GM12892 (cell line): ENCODE data around the gene CIB4.

Source experiments
- POLR2A ChIP-seq: IDR thresholded peaks from 2 replicates; pipeline ENCODE4 v1.6.1; 2011; ENCODE audit warnings: low read depth, low read length, control low read depth
- POLR2AphosphoS5 ChIP-seq: IDR thresholded peaks from 2 replicates; pipeline ENCODE4 v1.6.1; 2011; ENCODE audit warnings: low read depth, low read length, control low read depth
- TAF1 ChIP-seq: IDR thresholded peaks from 2 replicates; pipeline ENCODE4 v1.6.1; 2011; ENCODE audit warnings: low read depth, mild to moderate bottlenecking, control low read depth, low read length, borderline replicate concordance

DNA sequence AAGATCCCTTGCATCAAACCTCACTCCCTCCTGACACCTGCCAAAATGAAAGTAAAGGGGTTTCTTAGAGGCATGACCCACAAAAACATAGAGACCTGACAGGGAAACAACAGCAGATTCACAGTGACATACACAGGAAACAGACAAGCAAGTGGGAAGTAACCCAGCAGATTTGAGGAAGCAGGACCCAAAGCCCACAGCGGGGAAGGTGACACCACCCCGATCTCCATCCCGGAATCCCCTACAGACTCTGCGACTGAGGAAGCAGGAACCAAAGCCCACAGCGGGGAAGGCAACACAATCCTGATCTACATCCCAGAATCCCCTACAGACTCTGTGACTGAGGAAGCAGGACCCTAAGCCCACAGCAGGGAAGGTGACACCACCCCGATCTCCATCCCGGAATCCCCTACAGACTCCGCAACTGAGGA lies 21.6 kb downstream of the CIB4 start:
- TF ChIP-seq POLR2A (no peak), POLR2AphosphoS5 (no peak), TAF1 (no peak)
